ENCODE results near the gene PPM1L. TPM values are rescaled to one million over a fixed set of nuclear protein-coding genes. Genes with fewer than 3 reads are reported as not detected.

The PPM1L gene
- total RNA-seq, 1 experiment from 2014 or later: 7.3 TPM

DNA sequence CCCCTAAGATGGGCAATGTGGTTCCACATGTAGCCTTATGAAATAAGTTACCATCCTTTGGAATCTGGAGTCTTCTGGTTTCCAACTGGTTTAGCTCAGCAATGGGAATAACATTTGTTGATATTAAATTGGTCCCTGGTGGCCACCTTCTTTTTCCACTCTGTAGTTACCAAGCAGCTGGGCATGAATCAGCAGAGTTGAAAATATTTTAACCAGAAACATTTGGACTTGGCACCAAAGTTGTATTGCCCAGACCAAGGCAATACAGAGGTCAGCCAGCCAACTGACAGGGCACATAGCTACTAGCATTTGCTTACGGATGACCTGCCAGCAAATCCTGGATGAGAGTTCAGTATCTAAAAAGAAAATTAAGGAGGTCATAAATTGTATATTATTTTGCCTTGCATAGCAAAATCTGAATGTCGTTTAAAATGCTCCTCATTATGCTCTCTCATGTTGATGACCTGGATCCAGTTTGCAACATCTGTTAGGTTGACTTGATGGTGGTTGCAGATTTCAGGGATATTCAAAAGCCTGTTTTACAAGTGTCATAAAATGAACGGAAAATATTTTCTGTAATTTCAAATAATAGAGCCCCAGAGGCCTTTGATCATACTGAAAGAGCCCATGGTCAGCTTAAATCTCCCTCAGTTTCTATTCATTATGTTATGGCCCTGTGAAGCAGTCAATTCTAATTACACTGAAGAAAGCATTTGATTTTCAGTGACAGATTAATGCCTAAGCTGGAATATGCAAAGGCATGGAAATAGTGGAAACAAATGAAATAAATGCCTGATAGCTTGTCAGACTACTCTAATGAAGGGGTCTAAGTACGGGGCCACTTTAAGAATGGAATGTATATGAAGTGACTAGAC is 54.6 kb downstream of the PPM1L start:
- H3K4me2 ChIP-seq (ENCODE audit: insufficient read depth, insufficient read length, low read length): no peak overlapping the region
- no peak overlapping the region for H2BK20ac ChIP-seq (ENCODE audit: low read depth, low read length, poor library complexity, severe bottlenecking)
- H3K4me1 ChIP-seq (ENCODE audit: insufficient read depth, low read length): no peaks in the 10 kb centered on the region; the same call in 1 of the 2 replicates
- Mint-ChIP-seq H3K4me1 (peaks cover 11% of the 10 kb centered on the region in 2 experiments), H3K9me3 (no peaks in the 10 kb centered on the region), H3K36me3 (ENCODE audit: insufficient read depth in 1 of 3, low read depth in 3 of 3) (no peaks in the 10 kb centered on the region), H3K27ac (no peak overlapping the region), H3K4me3 (no peak overlapping the region), H3K27me3 (ENCODE audit: low read depth) (no peaks in the 10 kb centered on the region)
- no peak overlapping the region for H3K56ac ChIP-seq (ENCODE audit: insufficient read length, low read depth, low read length)
- H3K18ac ChIP-seq (ENCODE audit: insufficient read length, low read depth, low read length): no peak overlapping the region
- H3K79me2 ChIP-seq (ENCODE audit: insufficient read depth, low read length): no peaks in the 10 kb centered on the region; the same call in 1 of the 2 replicates
- H3K27ac ChIP-seq (ENCODE audit: insufficient read length, low read depth, low read length): no peak overlapping the region
- TF ChIP-seq, protein P1, sequence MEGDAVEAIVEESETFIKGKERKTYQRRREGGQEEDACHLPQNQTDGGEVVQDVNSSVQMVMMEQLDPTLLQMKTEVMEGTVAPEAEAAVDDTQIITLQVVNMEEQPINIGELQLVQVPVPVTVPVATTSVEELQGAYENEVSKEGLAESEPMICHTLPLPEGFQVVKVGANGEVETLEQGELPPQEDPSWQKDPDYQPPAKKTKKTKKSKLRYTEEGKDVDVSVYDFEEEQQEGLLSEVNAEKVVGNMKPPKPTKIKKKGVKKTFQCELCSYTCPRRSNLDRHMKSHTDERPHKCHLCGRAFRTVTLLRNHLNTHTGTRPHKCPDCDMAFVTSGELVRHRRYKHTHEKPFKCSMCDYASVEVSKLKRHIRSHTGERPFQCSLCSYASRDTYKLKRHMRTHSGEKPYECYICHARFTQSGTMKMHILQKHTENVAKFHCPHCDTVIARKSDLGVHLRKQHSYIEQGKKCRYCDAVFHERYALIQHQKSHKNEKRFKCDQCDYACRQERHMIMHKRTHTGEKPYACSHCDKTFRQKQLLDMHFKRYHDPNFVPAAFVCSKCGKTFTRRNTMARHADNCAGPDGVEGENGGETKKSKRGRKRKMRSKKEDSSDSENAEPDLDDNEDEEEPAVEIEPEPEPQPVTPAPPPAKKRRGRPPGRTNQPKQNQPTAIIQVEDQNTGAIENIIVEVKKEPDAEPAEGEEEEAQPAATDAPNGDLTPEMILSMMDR (conservative IDR thresholded peaks at IDR 0.05): no peak
- no peaks in the 10 kb centered on the region for H3K9me3 ChIP-seq (ENCODE audit: control insufficient read depth, low read depth, low read length)
- no peaks in the 10 kb centered on the region for H3K27me3 ChIP-seq (ENCODE audit: insufficient read depth, low read length)
- no peak overlapping the region for H4K91ac ChIP-seq (ENCODE audit: insufficient read length, low read depth, low read length)
- H3K14ac ChIP-seq (ENCODE audit: insufficient read depth, low read length): no peak overlapping the region
- no peak overlapping the region for H2BK5ac ChIP-seq (ENCODE audit: insufficient read length, low read length)
- no peak overlapping the region for H2BK12ac ChIP-seq (ENCODE audit: insufficient read length, low read depth, low read length)
- no peak overlapping the region for H3K4ac ChIP-seq (ENCODE audit: low read depth, low read length)
- H4K8ac ChIP-seq (replicated peaks; ENCODE audit: insufficient read length, low read depth, low read length): no peak overlapping the region
- no peak overlapping the region for H4K5ac ChIP-seq (ENCODE audit: insufficient read length, low read depth, low read length)
- no peak overlapping the region for H2AFZ ChIP-seq (ENCODE audit: low read length)
- H3T11ph ChIP-seq (ENCODE audit: low read length): no peak overlapping the region
- no peak overlapping the region for H2AK5ac ChIP-seq (ENCODE audit: insufficient read length, low read length)
- DNase-seq: no peak
- H3K23ac ChIP-seq (ENCODE audit: insufficient read length, low read depth, low read length): no peak overlapping the region
- H3K9ac ChIP-seq (ENCODE audit: extremely low read depth, insufficient read length, low read length): no peak overlapping the region
- WGBS (ENCODE audit: extremely low coverage, insufficient read length, low lambda C conversion rate): no CpG with 5 or more reads among the region's 4 CpGs
- H2BK15ac ChIP-seq (ENCODE audit: low read depth, low read length): no peak overlapping the region
- no peak overlapping the region for H2BK120ac ChIP-seq (ENCODE audit: low read depth, low read length, poor library complexity, severe bottlenecking)
- H3K79me1 ChIP-seq (ENCODE audit: insufficient read depth, low read depth, low read length, poor library complexity, severe bottlenecking): no peaks in the 10 kb centered on the region
- H3K23me2 ChIP-seq (ENCODE audit: insufficient read length, low read depth, low read length, poor library complexity, severe bottlenecking): no peaks in the 10 kb centered on the region
- H4K20me1 ChIP-seq (ENCODE audit: control insufficient read depth, insufficient read depth, insufficient read length): no peaks in the 10 kb centered on the region
